ENCODE results near the gene HTRA3.
"Not testable (repeated sequence)": the region's sequence is repeated elsewhere in the genome, so short reads cannot be mapped to it uniquely, and the experiment has no call there.

Gene HTRA3

DNA sequence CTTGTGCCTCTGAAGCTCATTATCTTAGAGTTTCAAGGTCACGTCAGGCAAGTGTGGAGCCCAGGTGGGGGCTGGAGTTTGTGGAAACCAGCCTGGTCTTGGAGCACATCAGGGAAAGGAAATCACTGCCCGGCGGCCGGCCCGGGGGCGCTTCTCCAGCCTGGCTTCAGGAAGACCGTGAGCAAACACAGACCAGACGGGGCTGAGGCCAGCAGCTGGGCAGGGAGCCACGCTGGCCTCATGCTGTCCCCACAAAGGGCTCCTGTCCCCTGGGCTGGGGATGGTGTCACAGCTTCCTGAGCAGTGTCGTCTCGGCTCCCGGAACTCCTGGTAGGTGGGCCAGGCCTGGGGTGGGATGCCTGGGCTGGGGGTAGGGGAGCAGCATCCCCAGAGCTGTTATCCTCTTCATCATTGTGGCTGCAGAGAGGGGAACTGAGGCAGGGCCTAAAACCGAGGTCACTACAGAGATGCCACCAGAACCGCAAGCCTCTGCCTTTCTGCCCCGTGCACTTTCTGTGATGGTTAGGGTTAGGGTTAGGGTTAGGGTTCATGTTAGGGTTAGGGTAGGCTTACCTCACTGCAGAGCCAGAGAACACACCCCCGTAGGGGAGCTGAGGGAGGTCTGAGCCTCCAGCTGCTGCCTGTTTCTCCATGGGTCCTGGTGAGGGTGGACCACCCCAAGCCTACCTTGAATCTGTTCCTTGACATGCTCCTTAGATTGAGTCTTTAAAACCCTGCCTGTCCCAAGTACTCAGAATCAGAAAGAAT lies 77.5 kb downstream of the HTRA3 start:
- no peak for DNase-seq

DNA sequence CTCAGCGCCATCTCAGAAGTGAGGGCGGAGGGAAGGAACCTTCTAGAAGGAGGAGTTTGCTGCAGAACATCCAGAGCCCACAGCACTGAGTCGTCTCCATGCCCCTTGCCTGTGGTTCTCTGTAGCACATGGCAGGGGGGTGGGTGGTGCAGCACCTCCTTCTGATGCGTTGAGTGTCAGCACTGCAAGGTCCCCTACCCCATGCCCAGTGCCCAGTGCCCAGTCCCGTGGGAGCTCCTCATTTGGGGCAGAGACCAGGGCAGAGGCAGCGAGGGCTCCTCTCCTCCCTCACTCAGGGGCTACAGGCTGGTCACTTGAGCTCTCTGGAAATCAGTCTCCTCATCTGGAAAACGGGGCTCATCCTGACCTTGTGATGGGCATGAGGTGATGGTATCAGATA lies 78.1 kb downstream of the HTRA3 start:
- DNase-seq, result no peak

DNA sequence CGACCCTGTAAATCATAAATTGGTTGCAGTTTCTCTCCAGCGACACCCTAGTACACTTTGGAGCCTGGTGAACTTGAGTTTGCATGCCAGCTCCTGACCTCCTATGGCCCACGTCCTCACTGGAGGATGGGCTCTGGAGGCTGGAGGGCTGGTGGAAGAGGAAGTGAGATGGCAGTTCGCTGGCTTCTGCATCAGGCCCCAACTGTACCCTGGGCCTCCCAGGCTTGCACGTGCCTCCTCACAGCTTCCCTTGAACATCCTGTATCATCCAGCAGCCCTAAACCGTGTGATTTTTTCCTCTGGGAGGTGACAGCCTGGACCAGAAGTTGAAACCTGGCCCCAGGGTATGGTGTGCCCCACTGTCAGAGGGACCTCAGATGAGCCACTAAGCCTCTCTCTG lies 78.5 kb downstream of the HTRA3 start:
- peak; percentile 24 to 56 for DNase-seq

DNA sequence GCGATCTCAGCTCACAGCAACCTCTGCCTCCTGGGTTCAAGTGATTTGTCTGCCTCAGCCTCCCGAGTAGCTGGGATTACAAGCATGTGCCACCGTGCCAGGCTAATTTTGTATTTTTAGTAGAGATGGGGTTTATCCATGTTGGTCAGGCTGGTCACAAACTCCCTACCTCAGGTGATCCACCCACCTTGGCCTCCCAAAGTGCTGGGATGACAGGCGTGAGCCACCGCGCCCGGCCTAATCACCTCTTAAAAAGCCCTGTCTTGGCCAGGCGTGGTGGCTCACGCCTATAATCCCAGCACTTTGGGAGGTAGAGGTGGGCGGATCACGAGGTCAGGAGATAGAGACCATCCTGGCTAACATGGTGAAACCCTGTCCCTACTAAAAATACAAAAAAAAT lies 79.7 kb downstream of the HTRA3 start:
- not testable (repeated sequence) for DNase-seq

DNA sequence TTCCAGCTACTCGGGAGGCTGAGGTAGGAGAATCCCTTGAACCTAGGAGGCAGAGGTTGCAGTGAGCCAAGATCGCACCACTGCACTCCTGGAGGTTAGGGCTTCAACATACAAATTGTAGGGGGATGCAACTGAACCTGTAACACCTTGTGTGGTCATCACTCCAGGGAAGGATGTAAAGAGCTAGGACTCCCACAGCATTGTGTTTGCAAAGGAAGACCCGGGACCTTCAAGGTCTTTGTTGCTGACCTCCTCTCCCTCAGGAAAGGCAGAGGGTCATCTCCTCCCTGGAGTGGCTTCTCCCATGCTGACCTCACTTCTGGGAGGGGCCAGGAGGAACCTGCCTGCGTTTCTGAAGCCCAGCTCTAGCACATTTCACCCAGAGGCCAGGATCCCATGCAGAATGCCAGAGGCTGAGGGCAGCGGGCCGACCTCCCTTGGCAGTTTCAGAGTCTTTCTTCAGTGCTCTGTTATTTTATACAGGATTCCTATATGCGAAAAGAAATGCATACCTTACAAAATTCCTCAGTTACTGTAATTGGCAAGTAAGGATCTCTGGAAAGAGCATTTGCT lies 80.2 kb downstream of the HTRA3 start:
- no peak for DNase-seq

DNA sequence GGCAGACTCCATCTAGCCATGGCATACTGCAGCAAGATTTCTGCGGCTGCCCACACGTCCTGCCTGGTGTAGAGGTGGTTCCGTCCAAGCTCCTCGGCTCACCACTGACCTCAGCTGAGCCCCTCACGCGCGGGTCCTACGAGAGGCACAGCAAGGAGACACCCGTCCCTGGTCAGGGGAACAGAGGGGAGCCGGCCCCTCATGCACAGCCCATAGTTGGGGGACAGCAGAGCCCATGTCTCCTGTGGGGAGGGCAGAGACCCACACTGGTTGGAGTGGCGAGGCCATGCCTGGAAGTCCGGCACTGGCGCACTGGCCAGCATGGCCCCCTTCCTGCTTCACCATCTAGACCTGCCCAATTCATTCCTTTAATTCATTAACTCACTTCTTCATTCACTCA lies 80.8 kb downstream of the HTRA3 start:
- DNase-seq, result no peak

DNA sequence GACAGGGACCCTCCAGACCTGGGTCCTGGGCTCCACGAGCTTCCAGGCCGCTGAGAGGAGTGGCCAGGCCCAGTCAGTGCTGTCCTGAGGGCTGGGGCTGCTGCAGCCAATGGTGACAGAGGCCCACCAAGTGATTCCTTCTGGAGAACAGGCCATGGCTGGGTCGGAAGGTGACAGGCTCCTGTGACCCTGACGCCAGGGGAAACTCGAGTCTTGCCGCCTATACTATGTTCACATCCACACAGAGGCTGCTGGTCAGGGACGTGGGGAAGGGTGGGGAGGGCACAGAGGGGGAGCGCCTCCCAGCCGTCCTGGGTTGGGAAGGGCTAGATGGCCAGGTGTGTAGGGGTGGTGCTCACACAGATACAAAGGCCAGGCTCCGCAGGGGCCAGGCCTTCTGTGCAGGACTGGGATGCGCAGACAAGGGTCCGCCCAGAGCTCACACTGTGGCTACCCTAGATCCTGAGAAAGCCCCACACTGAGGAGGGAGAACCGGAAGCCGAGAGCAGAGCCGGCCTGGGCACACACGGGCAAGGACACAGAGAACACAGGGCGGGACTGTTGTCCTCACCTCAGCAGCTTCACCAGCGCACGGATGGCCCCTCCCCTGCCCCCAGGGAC lies 81.4 kb downstream of the HTRA3 start:
- DNase-seq, result no peak

DNA sequence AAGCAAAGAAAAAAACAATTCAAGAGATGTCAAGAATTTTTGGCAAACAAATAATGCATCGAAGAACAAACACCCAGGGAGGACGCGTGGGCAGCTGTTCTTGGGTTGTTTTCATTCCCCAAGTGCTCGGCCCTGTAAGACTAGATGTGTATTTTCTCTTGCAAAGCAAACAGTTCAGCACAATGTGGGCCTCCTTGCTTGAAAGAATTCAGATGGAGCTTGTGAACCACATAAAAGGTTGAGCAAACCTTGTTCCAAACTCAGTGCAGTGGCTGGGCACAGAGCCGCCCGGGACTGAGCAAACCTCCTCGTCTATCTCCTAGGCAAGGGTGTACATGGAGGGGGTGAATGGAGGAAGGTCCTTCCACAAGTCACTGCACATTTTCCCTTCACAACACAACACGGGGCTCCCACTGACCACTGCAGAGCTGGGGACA lies 82.4 kb downstream of the HTRA3 start:
- DNase-seq, result no peak

DNA sequence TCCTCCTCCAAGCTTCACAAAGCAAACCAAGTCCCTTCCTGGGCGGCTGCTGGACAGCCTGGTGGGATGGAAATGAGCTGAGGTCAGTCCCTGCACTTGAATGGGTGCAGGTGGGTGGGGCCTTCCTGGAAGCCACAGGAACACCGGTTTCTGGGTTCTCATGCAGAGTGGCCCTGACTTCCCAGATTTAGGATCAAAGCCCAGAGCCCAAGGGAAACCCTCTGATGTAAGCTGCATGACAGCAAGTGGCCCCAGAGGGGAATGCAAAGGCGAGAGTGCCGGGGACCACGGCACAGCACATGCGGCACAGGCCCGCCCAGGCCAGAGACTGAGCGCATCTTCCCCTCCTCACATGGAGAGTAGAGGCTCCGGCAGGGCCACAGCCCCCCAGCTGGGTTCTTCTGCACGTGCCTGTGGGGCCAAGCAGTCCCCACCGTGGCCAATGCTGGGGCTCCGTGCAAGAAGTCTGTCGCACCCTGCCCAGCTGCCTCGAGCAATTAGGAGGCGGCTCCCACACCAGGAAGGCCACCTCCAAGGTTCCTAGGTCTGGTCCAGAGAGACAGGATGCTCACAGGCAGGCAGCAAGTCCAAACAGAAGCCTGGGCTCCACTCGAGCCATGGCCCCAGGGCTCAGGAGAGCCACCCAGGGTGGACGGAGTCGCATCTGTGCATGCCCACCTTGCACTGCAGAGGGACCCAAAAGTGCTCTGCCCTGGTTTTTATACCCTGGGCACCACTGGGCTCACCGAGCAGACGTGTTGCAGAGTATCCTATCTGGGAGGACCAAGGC lies 83.0 kb downstream of the HTRA3 start:
- no peak for DNase-seq

DNA sequence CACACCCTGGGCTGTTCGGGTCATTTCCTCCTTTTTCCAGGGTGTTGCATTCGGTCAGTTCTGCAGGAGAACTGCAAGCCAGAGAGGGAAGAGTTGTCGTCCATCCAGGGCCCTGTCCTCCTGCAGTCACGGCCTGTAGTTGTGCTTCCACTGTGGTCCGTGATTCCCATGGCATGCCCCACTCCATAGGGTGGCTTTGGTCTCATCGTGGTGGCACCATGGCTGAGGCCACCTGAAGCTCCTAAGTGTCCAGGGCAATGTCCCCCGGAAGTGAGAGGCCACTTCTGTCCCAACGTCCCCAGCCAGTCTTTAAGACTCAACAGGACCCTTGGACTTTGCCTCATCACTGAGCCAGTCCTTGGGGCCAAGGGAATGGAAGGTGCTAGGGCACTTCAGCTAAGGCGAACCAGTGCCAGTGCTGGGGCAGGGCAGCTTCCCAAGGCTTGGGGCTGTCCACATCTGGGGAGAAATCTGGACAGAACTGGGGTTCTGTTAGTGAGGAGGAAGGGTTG lies 83.7 kb downstream of the HTRA3 start:
- no peak for DNase-seq

DNA sequence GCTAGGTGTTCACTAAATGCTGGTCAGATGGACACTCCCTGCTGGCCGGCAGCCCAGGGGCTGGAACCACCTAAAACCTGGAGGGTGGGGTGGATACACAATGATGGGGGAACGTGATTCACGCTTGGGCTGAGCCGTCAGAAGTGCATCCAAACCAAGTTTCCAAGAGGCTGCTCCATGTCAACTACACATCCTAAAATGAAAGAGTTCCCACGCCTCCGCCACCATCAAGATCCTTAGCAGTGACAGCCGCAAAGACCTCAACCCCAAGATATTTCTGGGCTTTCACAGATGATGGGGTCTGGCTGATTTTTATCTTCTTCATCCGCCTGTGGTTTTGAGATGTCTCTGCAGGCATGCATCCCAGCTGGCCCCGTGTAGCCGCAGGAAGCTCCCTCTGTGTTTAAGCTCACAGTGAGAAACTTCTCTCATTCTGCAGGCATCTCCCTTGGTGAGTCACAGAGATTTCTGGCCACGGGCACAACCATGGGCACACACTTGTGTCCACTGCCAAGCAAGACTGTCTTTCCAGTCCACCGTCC lies 84.4 kb downstream of the HTRA3 start:
- no peak for DNase-seq

DNA sequence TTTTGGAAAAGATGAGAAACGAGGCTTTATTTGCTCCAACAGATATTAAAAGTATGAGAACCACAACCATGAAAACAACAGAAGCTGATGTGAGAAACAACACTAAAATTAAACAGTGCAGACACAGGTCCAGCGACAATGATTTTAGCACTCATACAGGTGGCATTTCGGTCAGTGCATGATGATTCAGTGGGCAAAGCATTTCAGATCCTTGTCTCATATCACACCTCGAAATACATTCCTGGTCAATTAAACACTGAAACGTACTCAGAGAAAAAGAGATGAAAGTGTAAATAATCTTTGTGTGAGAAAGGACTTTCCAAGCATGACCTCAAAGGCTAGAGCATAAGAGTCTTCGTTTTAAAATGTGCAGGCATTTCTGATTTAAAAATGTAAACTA lies 85.8 kb downstream of the HTRA3 start:
- no peak for DNase-seq

DNA sequence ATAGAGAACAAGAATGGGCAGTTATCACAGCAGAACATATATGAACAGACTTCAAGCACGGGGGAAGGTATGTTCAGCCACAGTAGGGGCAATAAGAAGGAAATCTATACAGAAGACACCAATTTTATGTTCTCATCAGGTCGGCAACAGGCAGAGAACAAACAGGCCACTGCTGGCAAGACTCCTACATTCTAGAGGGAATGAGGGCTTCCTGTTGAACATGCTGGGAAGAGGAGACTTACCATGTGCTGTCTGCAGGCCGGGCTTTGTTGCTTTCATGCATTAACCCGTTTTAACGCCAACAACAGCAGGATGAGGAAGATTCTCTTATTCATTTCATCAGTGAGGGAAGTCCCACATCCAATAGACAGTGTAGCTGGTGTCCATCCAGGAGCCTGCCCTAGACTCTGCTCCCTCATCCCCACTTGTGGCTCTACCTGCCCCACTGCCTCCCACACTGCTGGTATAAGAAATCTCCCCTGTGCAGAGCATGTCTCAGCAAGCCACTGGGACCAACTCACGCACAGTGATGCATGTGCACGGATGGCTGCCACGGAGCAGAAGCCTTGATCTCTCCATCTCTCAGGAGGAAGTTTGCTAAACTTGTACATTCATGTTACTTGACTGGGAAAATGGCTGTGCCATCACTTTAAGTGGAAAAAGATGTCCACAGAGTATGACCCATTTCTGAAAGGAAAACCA lies 86.5 kb downstream of the HTRA3 start:
- DNase-seq, result no peak
